H1 (cell line): ENCODE measurements around the gene ASF1A. TPM values are rescaled to one million over a fixed set of nuclear protein-coding genes. Genes with fewer than 3 reads are reported as not detected.

ENCODE experiments used
- ATF2 ChIP-seq: IDR thresholded peaks from 2 replicates; pipeline ENCODE4 v1.6.1; 2012; ENCODE audit warnings: low read length, inconsistent platforms
- BACH1 ChIP-seq: IDR thresholded peaks from 2 replicates; pipeline ENCODE4 v1.6.1; 2012; ENCODE audit warnings: low read length, improper control_type of control experiment
- CHD1 ChIP-seq: IDR thresholded peaks from 2 replicates; pipeline ENCODE4 v1.6.1; 2012; ENCODE audit warnings: low read depth, low read length, improper control_type of control experiment
- MAX ChIP-seq: IDR thresholded peaks from 2 replicates; pipeline ENCODE4 v1.6.1; 2012; ENCODE audit warnings: inconsistent platforms
- POLR2AphosphoS5 ChIP-seq: IDR thresholded peaks from 2 replicates; pipeline ENCODE4 v1.6.1; 2011; ENCODE audit warnings: low read depth, low read length
- SRF ChIP-seq: IDR thresholded peaks from 2 replicates; pipeline ENCODE4 v1.6.1; 2011; ENCODE audit warnings: mild to moderate bottlenecking, low read depth, low read length, moderate library complexity
- TAF1 ChIP-seq: IDR thresholded peaks from 2 replicates; pipeline ENCODE4 v1.6.1; 2011; ENCODE audit warnings: mild to moderate bottlenecking, low read depth, low read length
- polyA plus RNA-seq, 7 experiments: library from polyadenylated mRNA; depleted of rRNA in 3 of 7; stranded (reverse) in 5 of 7; unstranded in 2 of 7; fragments of >200 nt in 5 of 7; fragments of 200-250 nt in 2 of 7; gene quantifications; 1 replicate in 5 of 7; 2 replicates in 1 of 7; 4 replicates in 1 of 7; pipeline versions ENCODE4 v1.2.1 to v1.2.3, GENCODE V29; 2011 to 2013; ENCODE audit warnings: missing spikeins in 2 of 7, mixed read lengths in 2 of 7
- total RNA-seq: library from RNA; stranded (reverse); fragmentation: NEBNext Ultra II Directional; extraction: Animal tissue kit (Norgen Biotek cat#: 25700); gene quantifications from 2 replicates; pipeline ENCODE4 v1.2.1, GENCODE V29; 2021

Gene ASF1A
- total and polyA plus RNA-seq, 2 of the 8 experiments (the other 6 are each of a cell fraction or from before 2014, with no cell fraction given) = 11.4 to 50.2 TPM

- TF ChIP-seq TAF1 = no peak
- TF ChIP-seq MAX = no peak
- no peak for TF ChIP-seq CHD1
- TF ChIP-seq BACH1 = no peak
- TF ChIP-seq SRF = no peak
- no peak for TF ChIP-seq POLR2AphosphoS5
- no peak for TF ChIP-seq ATF2
Observed at GRCh38 chr6:118856301-118856700, 37.7 kb upstream of the ASF1A start (continued).
